Cardiac muscle cell (in vitro differentiated cells and primary cell): Measurements from ENCODE around the gene BACE1. TPM values are rescaled to one million over a fixed set of nuclear protein-coding genes. Genes with fewer than 3 reads are reported as not detected.

Experiments used
- DNase-seq, 2 donors: peaks; one replicate each; pipeline versions ENCODE4 v3.0.0 to v3.0.0-alpha.2; 2010 to 2017; ENCODE audit warnings: low read depth in 1 of 2, low spot score in 1 of 2
- H3K27ac ChIP-seq: fragments of 200-600 bp; sonication (generic); 2 replicates; pipeline ENCODE4 v1.5.1; 2016
- H3K27me3 ChIP-seq: fragments of 200-600 bp; sonication (generic); 2 replicates; pipeline ENCODE4 v1.6.0; 2016; ENCODE audit warnings: control low read depth
- H3K36me3 ChIP-seq: fragments of 200-600 bp; sonication (generic); 2 replicates; pipeline ENCODE4 v1.5.1; 2016; ENCODE audit warnings: control low read depth
- H3K4me1 ChIP-seq: fragments of 200-600 bp; sonication (generic); 2 replicates; pipeline ENCODE4 v1.8.1; 2017; ENCODE audit warnings: low read depth, mild to moderate bottlenecking, mixed run types
- H3K4me3 ChIP-seq: fragments of 200-600 bp; sonication (generic); 2 replicates; pipeline ENCODE4 v1.5.1; 2016; ENCODE audit warnings: mild to moderate bottlenecking
- H3K9me3 ChIP-seq: fragments of 200-600 bp; sonication (generic); 2 replicates; pipeline ENCODE4 v1.5.1; 2017; ENCODE audit warnings: low read depth, mild to moderate bottlenecking, control low read depth
- polyA plus RNA-seq: library from polyadenylated mRNA; unstranded; fragments of >200 nt; fragmentation: Nextera tagmentation; extraction: Ambion mirVana; gene quantifications from 2 replicates; pipeline ENCODE4 v1.2.1, GENCODE V29; 2016
- total RNA-seq: library from RNA; depleted of rRNA; stranded (reverse); fragments of >200 nt; gene quantifications from 2 replicates; pipeline ENCODE4 v1.2.3, GENCODE V29; 2016
- TF ChIP-seq, protein P1 (sequence below): IDR thresholded peaks from 2 replicates; pipeline ENCODE4 v1.5.1; 2012; ENCODE audit warnings: low read depth, mild to moderate bottlenecking, low read length

Gene BACE1
- total and polyA plus RNA-seq, 2 experiments from 2014 or later = 9.8 to 25.3 TPM

DNA sequence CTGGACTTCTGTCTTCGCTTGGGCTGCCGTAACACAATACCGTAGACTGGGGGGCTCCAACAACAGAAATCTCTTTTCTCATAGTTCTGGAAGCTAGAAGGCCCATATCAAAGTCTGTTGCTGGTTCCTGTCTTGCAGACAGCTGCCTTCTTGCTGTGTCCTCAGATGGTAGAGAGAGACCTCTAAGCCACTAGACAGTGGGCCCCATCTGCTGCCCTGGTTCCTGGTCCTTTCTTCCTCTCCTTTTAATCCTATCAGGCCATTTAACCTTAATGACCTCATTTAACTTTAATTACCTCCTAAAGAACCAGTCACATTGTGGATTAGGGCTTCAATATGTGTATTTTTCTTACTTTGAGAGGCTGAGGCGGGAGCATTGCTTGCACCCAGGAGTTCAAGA is 21.0 kb upstream of the BACE1 start:
- Histone ChIP-seq H3K9me3 (no peaks in the 10 kb centered on the region), H3K36me3 (no peaks in the 10 kb centered on the region), H3K27ac (no peak overlapping the region), H3K27me3 (no peaks in the 10 kb centered on the region), H3K4me3 (no peak overlapping the region), H3K4me1 (no peaks in the 10 kb centered on the region)
- no peak for DNase-seq
- TF ChIP-seq, protein P1, sequence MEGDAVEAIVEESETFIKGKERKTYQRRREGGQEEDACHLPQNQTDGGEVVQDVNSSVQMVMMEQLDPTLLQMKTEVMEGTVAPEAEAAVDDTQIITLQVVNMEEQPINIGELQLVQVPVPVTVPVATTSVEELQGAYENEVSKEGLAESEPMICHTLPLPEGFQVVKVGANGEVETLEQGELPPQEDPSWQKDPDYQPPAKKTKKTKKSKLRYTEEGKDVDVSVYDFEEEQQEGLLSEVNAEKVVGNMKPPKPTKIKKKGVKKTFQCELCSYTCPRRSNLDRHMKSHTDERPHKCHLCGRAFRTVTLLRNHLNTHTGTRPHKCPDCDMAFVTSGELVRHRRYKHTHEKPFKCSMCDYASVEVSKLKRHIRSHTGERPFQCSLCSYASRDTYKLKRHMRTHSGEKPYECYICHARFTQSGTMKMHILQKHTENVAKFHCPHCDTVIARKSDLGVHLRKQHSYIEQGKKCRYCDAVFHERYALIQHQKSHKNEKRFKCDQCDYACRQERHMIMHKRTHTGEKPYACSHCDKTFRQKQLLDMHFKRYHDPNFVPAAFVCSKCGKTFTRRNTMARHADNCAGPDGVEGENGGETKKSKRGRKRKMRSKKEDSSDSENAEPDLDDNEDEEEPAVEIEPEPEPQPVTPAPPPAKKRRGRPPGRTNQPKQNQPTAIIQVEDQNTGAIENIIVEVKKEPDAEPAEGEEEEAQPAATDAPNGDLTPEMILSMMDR = no peak

DNA sequence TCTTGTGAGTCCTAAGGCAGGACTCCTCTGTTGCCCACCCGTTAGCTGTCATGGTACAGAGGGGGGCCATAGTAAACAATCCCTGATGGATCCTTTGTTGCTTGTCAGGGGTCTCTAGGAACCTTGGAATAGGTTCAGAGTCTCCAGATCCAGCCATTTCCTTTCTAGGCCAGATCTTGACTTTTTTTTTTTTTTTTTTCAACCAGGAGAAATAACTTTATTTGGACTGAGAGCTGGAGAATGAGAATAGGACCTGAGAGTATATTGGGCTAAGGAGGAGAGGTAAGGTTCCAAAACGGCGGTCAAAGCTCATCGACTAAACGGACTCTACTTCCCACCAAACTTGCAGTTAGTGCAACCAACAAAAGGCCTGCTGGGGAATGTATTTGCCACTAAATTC is 19.3 kb upstream of the BACE1 start:
- no peaks in the 10 kb centered on the region for H3K27me3 ChIP-seq
- H3K27ac ChIP-seq = no peak overlapping the region
- H3K4me3 ChIP-seq = no peak overlapping the region
- no peak for DNase-seq
- H3K36me3 ChIP-seq = no peaks in the 10 kb centered on the region
- TF ChIP-seq, protein P1 = no peak
- H3K9me3 ChIP-seq = no peaks in the 10 kb centered on the region
- H3K4me1 ChIP-seq = no peaks in the 10 kb centered on the region

DNA sequence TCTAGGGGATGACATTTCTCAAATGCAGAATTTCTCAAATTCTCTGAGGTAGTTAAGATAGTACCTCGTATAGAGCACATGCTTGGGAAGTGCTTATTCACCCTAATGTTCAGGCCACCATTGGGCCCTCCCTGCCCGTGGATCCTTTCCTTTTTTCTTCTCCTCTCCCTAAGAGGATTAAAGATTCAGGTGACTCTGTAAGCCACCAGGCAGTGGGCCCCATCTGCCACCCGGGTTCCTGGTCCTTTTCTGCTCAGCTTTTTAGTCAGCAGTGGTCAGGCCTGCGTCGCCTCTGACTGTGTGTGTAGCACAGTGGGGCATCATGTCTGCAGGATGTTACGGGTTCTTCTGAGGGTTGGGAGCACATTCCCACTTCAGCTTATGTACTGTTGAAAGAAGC is 18.8 kb upstream of the BACE1 start:
- Histone ChIP-seq H3K4me1 (no peaks in the 10 kb centered on the region), H3K27me3 (no peaks in the 10 kb centered on the region), H3K27ac (no peak overlapping the region), H3K4me3 (no peak overlapping the region), H3K9me3 (no peaks in the 10 kb centered on the region), H3K36me3 (no peaks in the 10 kb centered on the region)
- TF ChIP-seq, protein P1 = no peak
- DNase-seq = no peak

DNA sequence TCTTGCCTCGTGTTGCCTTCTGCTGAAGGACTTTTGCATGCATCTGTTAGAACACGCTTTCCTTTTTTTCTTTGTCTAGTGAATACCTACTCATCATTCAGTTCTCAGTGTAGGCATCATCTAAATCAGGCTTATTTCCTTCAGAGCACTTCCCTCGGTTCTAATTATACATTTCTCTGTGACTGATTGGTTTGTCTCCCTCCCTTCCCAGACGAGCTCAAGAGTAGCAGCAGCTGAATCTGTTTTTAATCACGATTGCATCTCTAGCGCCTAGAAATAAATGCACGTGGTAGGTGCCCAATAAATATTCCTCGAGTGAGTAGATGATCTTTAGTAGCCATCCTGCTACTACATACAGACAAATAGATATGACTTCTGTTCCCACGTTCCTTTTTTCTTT is 17.9 kb upstream of the BACE1 start:
- DNase-seq = no peak
- Histone ChIP-seq H3K4me1 (no peaks in the 10 kb centered on the region), H3K27ac (no peak overlapping the region), H3K9me3 (no peaks in the 10 kb centered on the region), H3K27me3 (no peaks in the 10 kb centered on the region), H3K4me3 (no peak overlapping the region), H3K36me3 (no peaks in the 10 kb centered on the region)
- TF ChIP-seq, protein P1 = no peak

DNA sequence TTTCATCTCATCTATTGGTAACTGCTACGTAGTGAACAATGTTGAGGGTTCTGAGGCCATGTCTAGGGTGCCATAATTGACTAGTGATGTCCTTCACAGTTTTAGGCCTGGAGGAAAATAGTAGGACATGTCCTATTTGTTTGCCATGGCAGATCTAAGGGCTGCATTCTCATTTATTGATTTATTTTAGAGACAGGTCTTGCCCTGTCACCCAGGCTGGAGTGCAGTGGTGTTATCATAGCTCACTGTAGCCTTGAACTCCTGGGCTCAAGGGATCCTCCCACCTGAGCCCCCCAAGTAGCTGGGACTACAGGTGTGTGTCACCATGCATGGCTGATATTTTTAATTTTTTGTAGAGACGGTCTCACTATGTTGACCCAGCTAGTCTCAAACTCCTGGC is 16.8 kb upstream of the BACE1 start:
- TF ChIP-seq, protein P1 = no peak
- Histone ChIP-seq H3K9me3 (no peaks in the 10 kb centered on the region), H3K27me3 (no peaks in the 10 kb centered on the region), H3K36me3 (no peaks in the 10 kb centered on the region), H3K4me3 (no peak overlapping the region), H3K27ac (no peak overlapping the region), H3K4me1 (peaks cover 2% of the 10 kb centered on the region)
- DNase-seq = no peak
